AG08395 (cell line): ENCODE results near the gene MARCHF9.

ENCODE experiments used
- DNase-seq: peaks from one replicate; pipeline ENCODE4 v3.0.0; 2012; ENCODE audit warnings: mixed read lengths, low spot score

MARCHF9 gene

GRCh38 chr12:57724003-57724935, 30.6 kb upstream of the MARCHF9 start:
- DNase-seq, result no peak

GRCh38 chr12:57724936-57725740, 29.8 kb upstream of the MARCHF9 start:
- DNase-seq, result no peak

GRCh38 chr12:57725851-57726150, 29.1 kb upstream of the MARCHF9 start:
- no peak for DNase-seq

GRCh38 chr12:57726151-57726883, 28.6 kb upstream of the MARCHF9 start:
- DNase-seq, result peak; percentile 95

GRCh38 chr12:57726884-57727757, 27.8 kb upstream of the MARCHF9 start:
- DNase-seq, result peak; percentile 28

- DNase-seq, result no peak
These were observed 27.0 kb upstream of the MARCHF9 start for GRCh38 chr12:57727758-57728395.

GRCh38 chr12:57729321-57729844, 25.5 kb upstream of the MARCHF9 start:
- DNase-seq, result no peak

- no peak for DNase-seq
These were observed 24.4 kb upstream of the MARCHF9 start for GRCh38 chr12:57730336-57731067.

- no peak for DNase-seq
These were observed 23.4 kb upstream of the MARCHF9 start for GRCh38 chr12:57731411-57732080.

- DNase-seq, result no peak
These were observed 22.6 kb upstream of the MARCHF9 start for GRCh38 chr12:57732270-57732669.

GRCh38 chr12:57732726-57733593, 21.9 kb upstream of the MARCHF9 start:
- no peak for DNase-seq

- DNase-seq, result no peak
These were observed 21.0 kb upstream of the MARCHF9 start for GRCh38 chr12:57733928-57734327.

GRCh38 chr12:57734591-57734990, 20.3 kb upstream of the MARCHF9 start:
- no peak for DNase-seq

- DNase-seq, result no peak
These were observed 19.6 kb upstream of the MARCHF9 start for GRCh38 chr12:57735198-57735855.

- peak; percentile 41 for DNase-seq
These were observed 18.8 kb upstream of the MARCHF9 start for GRCh38 chr12:57735952-57736740.

- no peak for DNase-seq
These were observed 18.0 kb upstream of the MARCHF9 start for GRCh38 chr12:57736741-57737466.
